GM19452 (cell line): ENCODE results near the gene CA5A.
"Not testable (repeated sequence)": the region's sequence is repeated elsewhere in the genome, so short reads cannot be mapped to it uniquely, and the experiment has no call there.

Experiments used
- ATAC-seq: cut with Tn5 transposase; IDR thresholded peaks from one replicate; pipeline ENCODE4 v1.9.1; 2021; ENCODE audit not compliant: unreplicated experiment

Gene CA5A

DNA sequence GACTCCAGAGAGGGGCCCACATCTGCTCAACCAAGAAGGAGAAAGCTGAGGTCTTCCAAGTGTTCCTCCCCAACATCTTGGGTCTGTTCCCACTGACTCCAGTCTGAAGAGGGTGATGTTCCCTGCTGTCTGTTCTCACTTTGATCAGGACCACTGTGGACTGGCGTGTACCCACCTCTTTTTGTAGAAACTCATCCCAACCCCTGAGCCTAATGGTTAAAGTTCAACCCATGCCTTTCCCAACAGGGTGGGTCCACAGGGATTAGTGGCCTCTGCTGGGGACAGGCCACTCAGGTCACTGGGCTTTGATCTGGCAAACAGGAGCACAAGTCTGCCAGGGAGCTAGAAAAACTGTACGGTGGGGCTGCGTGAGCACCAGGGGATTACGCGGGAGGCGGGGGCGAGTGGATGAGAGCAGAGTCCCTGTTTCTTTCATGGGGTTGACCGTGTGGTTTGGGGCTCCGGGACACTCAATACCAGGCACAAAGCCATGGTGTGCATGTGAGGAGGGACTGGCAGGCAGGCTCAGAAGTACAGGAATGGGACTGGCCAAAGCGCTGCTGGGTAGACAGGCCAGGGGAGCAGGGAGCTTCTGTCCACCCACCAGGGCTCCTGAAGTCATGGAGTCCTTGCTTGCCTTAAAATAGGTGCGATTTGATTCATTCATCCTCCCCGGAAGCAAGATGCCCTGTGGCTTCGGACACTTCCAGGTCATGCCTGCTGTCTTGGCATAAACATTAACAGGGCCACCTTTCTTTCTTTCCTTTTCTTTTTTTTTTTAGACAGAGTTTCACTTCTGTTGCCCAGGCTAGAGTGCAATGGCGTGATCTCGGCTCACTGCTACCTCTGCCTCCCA, at the start of gene CA5A:
Gene CA5A, minus strand, starts transcription at position 155 of the 856 bp plus-strand sequence. Its CDS starts 79 bp downstream, at position 76.
- ATAC-seq, result no peak

GRCh38 chr16:87985493-87985892, 49.2 kb upstream of the CA5A start:
- not testable (repeated sequence) for ATAC-seq

DNA sequence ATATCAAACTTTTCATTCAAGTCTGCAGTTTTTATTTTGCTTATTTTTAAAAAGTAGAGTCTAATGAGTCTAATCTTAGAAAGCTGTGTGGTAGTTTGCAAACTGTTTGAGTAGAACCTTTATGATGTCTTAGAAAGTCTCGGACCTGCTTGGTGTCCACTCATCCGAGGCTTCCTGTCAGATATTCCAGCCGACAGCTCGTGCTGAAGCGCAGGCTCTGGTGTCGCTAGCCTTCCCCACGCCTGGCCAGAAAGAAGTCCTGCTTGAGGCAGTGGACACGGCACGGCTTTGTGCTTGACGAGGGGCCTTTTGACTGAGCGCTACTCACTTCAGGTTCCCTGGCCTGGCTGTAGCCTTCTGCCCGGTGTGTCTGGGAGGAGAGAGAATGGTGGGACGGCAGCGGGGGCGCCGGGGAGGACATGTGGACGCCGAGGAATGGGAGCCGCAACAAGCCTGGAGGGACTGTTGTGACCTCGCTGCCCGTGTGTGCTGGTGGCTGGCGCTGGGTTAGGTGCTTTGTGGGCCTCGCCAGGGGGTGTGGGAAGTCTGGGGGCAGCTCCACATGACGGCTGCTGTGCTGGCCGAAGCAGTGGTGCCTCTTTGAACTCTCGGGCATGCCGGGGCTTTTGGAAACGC, 48.4 kb upstream of the CA5A start:
- no peak for ATAC-seq

DNA sequence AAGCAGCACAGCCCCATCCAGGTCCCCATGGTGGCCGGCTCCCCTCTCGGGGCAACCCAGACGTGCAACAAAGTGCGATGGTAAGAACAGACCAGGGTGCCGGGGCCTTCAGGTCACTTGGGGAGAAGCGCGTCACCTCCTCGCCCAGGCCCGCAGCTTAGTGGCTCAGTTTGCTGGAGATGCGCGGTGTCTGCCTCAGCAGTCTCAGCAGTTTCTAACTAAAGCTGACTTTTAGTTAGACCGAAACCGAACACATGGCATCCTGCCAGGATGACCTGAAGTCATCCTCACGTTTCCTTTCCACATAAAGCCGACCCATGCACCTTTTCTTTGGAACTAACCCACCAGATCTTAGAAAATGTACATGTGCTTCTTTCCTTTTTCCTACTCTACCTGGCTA, 47.9 kb upstream of the CA5A start:
- not testable (repeated sequence) for ATAC-seq

DNA sequence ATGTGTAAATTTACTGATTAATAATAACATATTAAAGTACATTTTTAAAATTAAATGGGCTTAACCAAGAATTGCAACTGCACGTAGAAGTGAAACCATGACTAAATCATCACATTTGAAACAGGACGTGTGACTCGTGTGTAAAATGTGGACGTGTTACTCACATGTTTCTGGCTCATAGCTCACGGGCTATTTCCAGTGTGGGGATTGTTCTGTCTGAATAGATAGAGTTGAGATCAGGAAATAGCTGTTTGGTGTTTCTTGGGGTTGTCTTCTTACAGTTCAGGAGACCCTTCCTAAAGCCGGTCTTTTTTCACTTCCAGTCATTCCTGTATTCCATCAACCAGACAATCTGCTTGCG, 47.4 kb upstream of the CA5A start:
- not testable (repeated sequence) for ATAC-seq

DNA sequence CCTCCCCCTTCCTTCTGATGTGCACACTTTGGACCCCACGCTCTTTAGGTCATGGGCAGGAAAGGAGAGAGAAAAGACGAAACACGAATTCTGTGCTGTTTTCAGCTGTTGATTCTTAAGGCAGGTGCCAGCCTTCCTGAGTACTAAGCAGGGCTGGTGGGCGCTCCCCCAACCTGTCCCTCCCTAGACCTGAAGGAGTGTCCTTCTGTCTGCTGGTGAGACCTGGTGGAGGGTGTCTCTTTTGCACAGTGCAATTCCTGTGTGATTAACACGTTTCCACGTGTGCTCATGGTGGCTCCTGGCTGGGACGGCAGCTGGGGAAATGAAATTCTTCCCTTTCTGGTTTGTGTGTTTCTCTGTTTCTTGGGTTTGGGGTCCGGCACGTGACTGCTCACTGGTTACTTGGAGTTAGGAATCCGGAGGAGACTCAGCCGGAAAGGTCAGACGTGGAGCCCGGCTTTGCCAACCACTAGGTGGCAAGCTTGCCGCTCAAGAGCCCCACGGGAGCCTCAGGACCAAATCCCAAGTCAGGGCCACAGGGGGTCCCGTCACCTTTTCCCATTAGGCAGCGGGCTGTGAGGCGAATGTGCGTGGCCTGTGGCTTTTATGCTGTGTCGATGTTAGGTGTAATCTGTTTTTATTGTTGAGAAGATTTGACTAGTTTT, 46.9 kb upstream of the CA5A start:
- not testable (repeated sequence) for ATAC-seq

GRCh38 chr16:87982581-87983041, 46.3 kb upstream of the CA5A start:
- no peak for ATAC-seq

DNA sequence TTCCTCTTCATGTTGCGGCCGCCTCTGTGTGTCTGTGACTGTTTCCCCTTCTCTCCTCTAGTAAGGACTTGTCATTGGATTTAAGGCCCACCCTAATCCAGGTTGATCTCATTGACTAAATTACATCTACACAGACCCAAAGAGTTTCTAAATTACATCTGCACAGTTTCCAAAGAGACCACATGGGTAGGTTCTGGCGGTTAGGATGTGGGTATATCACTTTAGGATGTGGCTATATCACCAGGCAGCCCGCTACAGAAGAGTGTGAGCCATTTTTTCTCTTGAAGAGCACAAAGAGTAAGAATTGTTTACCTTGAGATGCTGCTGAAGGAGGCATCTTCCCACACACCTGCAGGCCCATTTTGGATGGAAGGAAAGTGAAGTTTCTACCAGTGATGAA, 45.0 kb upstream of the CA5A start:
- not testable (repeated sequence) for ATAC-seq

DNA sequence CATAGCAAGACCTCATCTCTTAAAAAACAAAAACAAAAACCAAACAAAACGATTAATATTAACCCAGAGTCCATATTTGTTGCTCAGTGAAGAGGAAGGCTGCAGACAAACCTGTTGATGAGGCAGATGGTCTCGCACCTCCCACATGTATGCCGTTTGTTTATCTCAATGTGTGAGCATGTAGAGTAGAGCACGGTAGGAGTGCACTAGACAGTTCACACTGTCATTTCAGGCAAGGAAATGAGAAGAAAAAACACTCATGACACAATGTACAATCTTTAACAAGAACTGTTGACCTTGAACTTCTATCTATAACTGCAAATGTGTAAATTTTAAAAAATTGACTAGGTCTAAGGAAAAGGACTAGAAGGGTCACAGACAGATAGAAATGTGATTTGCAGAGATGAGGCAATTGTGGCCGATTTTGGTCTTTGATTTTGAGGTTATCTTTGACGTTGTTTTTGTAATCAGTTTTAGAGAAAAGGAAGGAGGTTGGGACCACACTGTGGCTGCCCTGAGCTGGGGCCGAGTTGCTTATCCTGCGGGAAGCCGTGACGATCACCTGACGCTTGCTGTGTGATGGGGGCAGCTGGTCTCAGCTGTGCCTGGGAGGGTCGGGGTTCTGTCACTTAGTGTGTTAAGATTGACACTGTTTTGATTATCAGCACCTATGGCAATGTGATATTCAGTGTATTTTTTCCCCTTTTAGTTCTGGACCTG, 43.7 kb upstream of the CA5A start:
- not testable (repeated sequence) for ATAC-seq

GRCh38 chr16:87979352-87979751, 43.0 kb upstream of the CA5A start:
- ATAC-seq, result no peak

DNA sequence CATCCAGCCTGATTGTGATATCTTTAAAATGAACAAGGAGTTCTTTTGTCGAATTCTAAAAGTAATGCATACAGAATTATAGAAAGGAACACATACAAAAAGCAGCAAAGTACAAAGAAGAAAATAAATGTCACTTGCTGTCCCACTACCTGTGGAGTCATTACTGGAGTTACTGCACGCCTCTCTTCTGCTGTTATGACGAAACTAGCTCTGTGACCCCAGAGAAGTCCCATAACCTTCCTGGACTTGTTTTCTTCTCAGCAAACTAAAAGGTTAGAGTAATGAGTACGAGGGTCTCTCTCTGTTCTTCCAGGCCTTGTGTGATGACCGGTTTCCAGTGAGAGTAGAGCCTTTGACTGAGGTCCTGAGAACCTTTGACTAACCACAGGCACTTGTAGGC, 41.8 kb upstream of the CA5A start:
- no peak for ATAC-seq

DNA sequence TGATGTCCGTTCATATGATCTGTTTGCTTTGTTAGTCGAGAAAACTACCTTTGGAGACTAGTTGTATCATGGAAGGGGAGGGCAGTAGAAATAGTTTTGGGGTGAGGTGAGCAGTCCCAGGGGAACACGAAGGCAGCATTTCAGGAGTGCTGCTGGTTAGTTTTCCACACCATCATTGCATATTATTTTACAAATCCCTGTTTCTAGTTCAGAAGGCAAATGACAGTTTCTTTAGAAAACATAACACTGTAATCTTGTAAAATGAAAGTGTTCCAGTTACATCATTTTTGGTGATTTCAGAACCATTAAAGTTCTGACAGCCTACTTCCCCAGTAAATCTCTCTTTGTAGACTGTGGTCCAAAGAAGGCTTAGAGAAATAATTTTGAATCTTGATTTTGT, 40.3 kb upstream of the CA5A start:
- no peak for ATAC-seq

DNA sequence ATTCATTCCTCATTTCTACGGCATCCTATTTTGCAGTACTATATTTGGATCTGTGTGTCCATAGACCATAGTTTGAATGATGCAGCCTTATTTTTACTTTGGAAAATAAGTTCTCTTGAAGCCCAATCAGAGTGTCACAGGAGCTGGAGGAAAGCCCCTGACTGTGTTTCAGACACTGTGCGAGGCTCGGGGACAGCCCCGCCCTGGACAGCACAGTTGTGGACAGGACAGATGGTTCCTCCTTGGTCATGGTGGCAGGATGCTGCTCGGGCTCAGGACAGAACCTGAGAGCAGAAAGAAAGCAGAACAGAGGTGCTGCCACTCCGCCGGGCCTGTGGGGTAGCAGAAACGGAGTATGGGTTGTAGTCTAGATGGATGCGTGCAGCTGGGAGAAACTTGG, 37.8 kb upstream of the CA5A start:
- ATAC-seq, result no peak

- no peak for ATAC-seq
Observed at GRCh38 chr16:87973717-87974116, 37.4 kb upstream of the CA5A start.

- ATAC-seq, result no peak
Observed at GRCh38 chr16:87971933-87972332, 35.6 kb upstream of the CA5A start.

DNA sequence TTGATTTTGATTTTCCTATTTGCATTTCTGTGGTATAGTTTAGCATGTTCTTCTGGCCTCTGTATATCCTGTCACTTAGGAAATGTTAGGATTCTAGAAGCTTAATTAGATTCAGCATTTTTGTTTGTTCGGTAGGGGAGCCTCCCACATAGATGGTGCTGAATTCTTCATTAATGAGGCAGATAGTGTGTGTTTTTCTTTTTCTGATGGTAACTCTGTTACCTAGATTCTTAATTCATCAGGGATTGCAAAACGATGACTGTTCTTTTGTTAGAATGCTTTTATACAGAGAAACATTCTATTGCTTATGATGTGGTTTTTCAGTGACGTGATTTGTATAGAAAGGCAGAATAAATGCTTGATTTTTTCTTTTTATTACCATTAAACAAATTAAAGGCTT, 33.9 kb upstream of the CA5A start:
- ATAC-seq, result no peak

DNA sequence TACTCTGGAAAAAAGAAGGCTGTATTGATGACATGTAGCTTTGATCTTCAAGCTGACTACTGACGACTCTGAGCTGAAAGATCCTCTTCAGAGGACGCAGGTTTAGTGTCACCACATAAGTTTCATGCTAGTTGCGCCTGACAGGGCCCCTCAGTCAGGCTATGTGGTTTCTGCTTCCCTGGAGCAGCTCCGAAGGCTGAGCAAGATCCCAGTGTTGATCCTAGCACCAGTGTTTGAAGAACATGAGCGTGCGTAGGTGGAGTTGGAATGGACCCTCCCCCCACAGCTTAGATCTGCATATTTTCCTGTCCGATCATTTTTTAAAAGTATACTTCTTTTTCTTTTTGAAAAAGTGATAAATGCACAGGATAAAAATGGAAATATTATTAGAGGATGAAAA, 32.2 kb upstream of the CA5A start:
- ATAC-seq, result no peak

- ATAC-seq, result no peak
Observed at GRCh38 chr16:87966685-87967185, 30.4 kb upstream of the CA5A start.

GRCh38 chr16:87966064-87966645, 29.8 kb upstream of the CA5A start:
- no peak for ATAC-seq

GRCh38 chr16:87965417-87965816, 29.1 kb upstream of the CA5A start:
- no peak for ATAC-seq
